ENCODE measurements around the gene PTCD1.

The PTCD1 gene

DNA sequence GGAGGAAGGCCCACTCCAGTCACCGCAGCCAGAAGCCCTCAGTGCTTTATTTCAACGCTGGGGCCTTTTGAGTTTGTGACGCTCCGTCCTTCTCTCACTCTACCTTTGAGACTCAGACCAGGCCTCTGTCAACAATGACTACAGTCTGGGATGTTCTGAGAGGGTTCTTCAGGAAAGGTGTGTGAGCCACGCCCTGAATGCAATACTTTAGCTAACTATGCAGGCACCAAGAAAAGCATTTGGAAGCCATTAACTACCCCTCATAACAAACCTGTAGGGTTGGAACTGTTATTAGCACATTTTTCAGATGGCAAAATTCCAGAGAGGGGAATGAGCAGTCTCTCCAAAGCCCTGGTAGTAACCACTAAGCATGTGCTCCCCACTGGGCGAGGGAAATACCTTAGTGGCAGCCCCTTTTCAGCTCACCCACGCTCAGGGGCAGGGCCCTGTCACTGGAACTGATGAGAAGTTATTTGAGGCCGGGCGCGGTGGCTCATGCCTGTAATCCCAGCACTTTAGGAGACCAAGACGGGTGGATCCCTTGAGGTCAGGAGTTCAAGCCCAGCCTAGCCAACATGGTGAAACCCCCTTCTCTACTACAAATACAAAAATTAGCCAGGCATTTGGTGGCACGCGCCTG is 69.7 kb downstream of the PTCD1 start:
- DNase-seq (ENCODE audit: low spot score), result no peak

Measured in LoVo (cell line).